Measurements from ENCODE around the gene CAV1. TPM values are rescaled to one million over a fixed set of nuclear protein-coding genes. Genes with fewer than 3 reads are reported as not detected.
"Not testable (repeated sequence)": the region's sequence is repeated elsewhere in the genome, so short reads cannot be mapped to it uniquely, and the experiment has no call there.

The CAV1 gene
- 531 TPM for total RNA-seq
- long read RNA-seq, transcript CAV1-203 (3 exons, 845 nt): minor isoform, 32 of 907 reads
- long read RNA-seq, transcript CAV1-201 (3 exons, 2,704 nt): minor isoform, 49 of 907 reads
- long read RNA-seq, transcript CAV1-206 (3 exons, 1,653 nt): minor isoform, 124 of 907 reads
- long read RNA-seq, transcript CAV1-202 (2 exons, 2,628 nt): major isoform, 610 of 907 reads
- long read RNA-seq, partial matches to known transcripts: 72 of 907 reads
- long read RNA-seq, other reads (novel, unspliced or antisense): 18 of 907 reads

- peak within 1 kb of the TSS; percentile 92 for H3K27ac ChIP-seq
- H3K4me1 ChIP-seq: peaks cover 19% of the 10 kb centered on the region
- peaks cover 7% of the 10 kb centered on the region for H3K36me3 ChIP-seq
- peak; percentile 81 to 82 for ATAC-seq
- intact Hi-C loops (cut with DNase I): loop anchor here (10.0 kb wide), 1 partner anchor 260 kb away; no protein-coding TSS in a partner anchor
- H3K9me3 ChIP-seq: no peaks in the 10 kb centered on the region
- TF ChIP-seq CTCF (IDR thresholded peaks at IDR 0.05): peak; percentile 37
- H3K27me3 ChIP-seq (ENCODE audit: low read depth): peaks cover 10% of the 10 kb centered on the region
- DNase-seq: peak; percentile 84
- peak within 1 kb of the TSS; percentile 76 for H3K4me3 ChIP-seq
These were observed at the start of gene CAV1 for GRCh38 chr7:116524609-116525297. TSS of gene CAV1 (plus strand) at chr7:116525036. CDS start at chr7:116525063, 27 bp downstream.

- Histone ChIP-seq H3K27me3 (ENCODE audit: low read depth) (no peaks in the 10 kb centered on the region), H3K4me1 (no peaks in the 10 kb centered on the region), H3K4me3 (no peak overlapping the region), H3K36me3 (no peaks in the 10 kb centered on the region), H3K27ac (no peak overlapping the region), H3K9me3 (no peaks in the 10 kb centered on the region)
- no peak for TF ChIP-seq CTCF (IDR thresholded peaks at IDR 0.05)
- ATAC-seq: no peak
- intact Hi-C loops (cut with DNase I): no loop called here
- DNase-seq: no peak
These were observed 47.2 kb upstream of the CAV1 start for GRCh38 chr7:116477625-116478024.

GRCh38 chr7:116478834-116479233 is 46.0 kb upstream of the CAV1 start:
- Histone ChIP-seq H3K36me3 (no peaks in the 10 kb centered on the region), H3K27ac (no peak overlapping the region), H3K4me3 (no peak overlapping the region), H3K9me3 (no peaks in the 10 kb centered on the region), H3K27me3 (ENCODE audit: low read depth) (no peaks in the 10 kb centered on the region), H3K4me1 (no peaks in the 10 kb centered on the region)
- intact Hi-C loops (cut with DNase I): no loop called here
- ATAC-seq (no peak), DNase-seq (no peak)
- TF ChIP-seq CTCF (IDR thresholded peaks at IDR 0.05): no peak

GRCh38 chr7:116483271-116483942 is 41.4 kb upstream of the CAV1 start:
- no peaks in the 10 kb centered on the region for H3K4me1 ChIP-seq
- intact Hi-C loops (cut with DNase I): no loop called here
- TF ChIP-seq CTCF (IDR thresholded peaks at IDR 0.05): no peak
- H3K36me3 ChIP-seq: no peaks in the 10 kb centered on the region
- H3K9me3 ChIP-seq: no peaks in the 10 kb centered on the region
- no peaks in the 10 kb centered on the region for H3K27me3 ChIP-seq (ENCODE audit: low read depth)
- no peak for DNase-seq
- H3K27ac ChIP-seq: no peak overlapping the region
- no peak for ATAC-seq
- no peak overlapping the region for H3K4me3 ChIP-seq

- intact Hi-C loops (cut with DNase I); H3K4me3 ChIP-seq; DNase-seq; H3K27me3 ChIP-seq (ENCODE audit: low read depth); H3K9me3 ChIP-seq; H3K36me3 ChIP-seq; H3K27ac ChIP-seq; ATAC-seq; H3K4me1 ChIP-seq: not testable (repeated sequence)
These were observed 40.4 kb upstream of the CAV1 start for GRCh38 chr7:116484389-116484788.
